IPS-NIHi11 (cell line): ENCODE measurements around the gene TOMM7.
"Not testable (repeated sequence)": the region's sequence is repeated elsewhere in the genome, so short reads cannot be mapped to it uniquely, and the experiment has no call there.

Experiments
- DNase-seq: peaks from one replicate; pipeline ENCODE4 v3.0.0; 2012; ENCODE audit warnings: mixed read lengths, low spot score

The TOMM7 gene

GRCh38 chr7:22821702-22822485 lies 755 bp downstream of the TOMM7 start:
- no peak for DNase-seq

DNA sequence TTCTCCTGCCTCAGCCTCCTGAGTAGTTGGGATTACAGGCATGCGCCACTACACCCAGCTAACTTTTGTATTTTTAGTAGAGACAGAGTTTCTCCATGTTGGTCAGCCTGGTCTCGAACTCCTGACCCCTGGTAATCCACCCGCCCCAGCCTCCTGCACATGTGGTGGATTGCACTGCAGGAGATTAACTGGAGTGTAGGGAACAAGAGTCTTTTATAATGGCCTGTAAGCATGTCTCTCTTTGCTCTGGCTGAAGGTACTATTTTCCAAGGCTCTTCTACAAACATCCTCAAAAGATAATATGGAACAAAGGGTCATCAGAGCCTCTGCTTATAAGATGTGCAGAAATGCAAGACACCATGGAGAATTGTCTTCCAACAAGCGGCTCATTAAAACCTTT lies 3.2 kb downstream of the TOMM7 start:
- DNase-seq: no peak

- DNase-seq: no peak
These were observed 8.1 kb downstream of the TOMM7 start for GRCh38 chr7:22814261-22815208.

DNA sequence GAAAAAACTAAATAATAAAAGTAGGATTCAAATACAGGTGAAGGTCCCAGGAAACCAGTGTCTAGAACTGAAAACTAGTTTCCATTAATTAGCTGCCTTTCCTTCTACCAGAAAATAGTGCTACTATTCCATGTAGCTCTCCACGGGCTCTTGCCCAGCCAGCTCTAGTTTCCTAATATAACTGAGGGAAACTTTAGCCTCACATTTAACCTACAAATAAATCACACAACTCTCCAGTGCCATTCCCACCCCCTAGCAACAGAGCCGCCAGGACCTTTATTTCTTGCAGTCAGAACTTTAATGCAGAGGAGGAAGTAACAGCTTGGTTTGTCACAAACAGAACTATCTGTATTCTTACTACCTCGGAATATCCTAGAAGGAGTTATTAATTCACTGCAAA lies 10.3 kb downstream of the TOMM7 start:
- no peak for DNase-seq

DNA sequence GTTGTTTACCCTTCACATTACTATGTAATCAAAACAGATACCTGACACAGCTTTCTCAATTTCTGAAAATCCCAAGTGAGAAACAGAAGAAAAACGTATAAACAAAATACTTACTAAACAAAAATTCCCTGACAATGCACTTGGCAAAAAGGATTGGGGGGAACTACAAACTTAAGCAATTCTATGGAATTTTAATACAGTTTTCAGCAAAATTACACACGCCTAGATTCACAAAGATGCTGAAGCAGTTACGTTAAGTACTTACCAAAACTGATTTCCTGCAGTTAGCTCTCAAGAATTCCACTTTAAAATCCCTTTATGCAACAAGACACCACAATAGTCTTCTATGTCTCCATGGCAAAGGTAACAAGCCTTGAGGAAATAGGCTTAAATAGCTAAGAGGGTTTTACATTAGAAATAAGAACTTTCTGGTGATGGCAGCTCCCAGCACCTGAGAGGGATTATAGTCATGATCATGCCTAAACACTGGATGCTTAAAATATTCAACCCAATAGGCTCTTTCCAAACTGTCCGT lies 10.8 kb downstream of the TOMM7 start:
- no peak for DNase-seq

DNA sequence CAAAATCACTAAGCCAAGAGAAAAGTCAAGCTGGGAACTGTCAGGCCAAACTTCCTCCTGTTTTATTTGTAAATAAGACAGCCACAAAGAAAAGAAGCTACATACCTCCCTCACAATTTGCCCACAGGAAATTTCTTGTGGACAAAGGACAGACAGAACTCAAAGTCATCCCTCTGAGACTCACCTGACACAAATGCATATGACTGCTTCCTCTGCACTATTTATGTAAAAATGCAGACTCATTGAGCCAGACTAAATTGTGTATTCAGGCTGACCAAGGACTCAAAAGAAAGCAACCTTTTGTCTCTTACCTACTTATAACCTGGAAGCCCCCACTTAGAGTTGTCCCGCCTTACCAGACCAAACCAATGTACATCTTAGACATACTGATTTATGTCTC lies 11.8 kb downstream of the TOMM7 start:
- no peak for DNase-seq

DNA sequence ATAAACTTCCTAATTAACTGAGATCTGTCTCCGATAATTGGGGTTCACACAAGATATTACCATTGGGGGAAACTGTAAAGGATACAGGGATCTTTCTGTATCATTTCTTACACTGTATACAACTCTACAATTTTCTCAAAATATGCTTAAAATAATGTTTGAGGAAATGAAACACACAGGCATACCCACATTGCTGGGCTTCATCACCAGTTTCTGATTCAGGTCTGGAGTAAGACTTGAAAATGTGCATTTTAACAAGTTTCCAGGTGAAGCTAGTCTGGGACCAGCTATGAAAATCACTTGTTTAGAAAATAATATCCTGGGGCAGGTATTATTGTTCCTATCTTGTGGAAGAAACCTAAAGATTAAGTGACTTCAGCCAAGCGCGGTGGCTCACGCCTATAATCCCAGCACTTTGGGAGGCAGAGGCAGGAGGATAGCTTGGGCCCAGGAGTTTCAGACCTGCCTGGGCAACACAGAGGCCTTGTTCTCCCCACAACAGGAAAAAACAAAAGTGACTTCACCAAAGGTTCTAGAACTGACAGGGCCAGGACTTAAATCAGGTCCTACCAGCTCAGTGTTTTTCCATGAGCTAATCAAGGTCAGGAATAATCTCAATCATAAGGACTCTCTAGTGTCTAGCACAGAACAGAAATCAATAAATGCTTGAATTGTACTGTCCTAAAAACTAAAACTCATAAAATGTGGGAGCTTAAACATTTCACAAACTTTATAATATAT lies 12.6 kb downstream of the TOMM7 start:
- no peak for DNase-seq

DNA sequence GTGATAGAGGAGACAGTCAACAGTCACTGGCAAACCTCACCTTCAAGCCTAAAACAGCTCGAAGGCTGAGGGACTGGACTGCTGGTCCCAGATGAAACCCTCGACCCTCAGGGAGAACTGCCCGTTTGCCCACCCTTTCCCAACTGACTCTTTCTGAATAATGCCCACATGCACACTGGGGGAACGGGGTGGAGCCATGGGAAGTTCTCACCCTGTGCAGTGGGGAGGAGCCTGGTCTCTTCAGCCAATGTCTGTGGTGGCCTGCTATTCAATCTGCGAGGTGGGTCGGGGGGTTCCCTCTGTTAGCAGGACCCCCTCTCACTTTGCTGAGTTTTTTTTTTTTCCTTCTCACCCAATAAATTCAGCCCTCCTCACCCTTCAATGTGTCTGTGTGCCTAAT lies 14.5 kb downstream of the TOMM7 start:
- DNase-seq: no peak

GRCh38 chr7:22806752-22807151 lies 15.9 kb downstream of the TOMM7 start:
- no peak for DNase-seq

- no peak for DNase-seq
These were observed 17.4 kb downstream of the TOMM7 start for GRCh38 chr7:22805227-22805626.

DNA sequence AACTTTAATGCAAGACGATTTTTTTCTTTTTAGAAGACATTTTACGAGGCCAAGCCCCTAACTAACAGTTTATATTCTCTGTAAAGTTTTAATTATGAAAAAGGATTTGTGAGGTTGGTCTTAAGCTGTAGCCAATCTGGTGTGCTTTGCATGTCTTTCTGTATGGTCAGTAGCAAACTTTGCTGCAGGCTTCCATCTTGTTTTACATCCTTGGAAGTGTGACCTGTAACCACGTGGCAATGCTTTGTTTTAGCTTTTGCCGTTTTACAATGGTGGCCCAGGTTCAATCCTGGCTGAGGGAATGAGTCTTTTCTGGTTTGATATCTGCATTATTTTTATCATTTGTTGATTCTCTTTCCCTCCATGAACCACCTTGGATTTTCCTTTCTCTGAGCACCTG lies 19.8 kb downstream of the TOMM7 start:
- not testable (repeated sequence) for DNase-seq

DNA sequence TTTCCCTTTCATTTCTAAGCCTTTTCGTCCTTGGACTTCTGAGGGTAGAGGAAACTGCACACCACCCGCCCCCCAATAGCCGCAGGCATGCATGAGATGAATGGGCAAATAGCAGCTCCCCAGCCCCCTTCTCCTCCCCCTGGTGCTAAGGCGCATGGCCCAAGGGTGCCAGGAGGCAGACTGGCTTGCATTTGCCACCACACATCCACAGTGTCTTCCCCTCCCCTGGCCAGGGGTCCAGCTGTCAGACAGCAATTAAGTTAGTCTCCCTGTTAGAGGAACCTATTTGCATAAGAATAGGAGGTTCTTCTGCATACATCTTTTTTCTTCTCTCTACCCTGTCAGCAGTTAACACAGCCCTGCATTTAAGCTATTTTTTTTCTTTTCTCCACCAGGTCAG lies 20.2 kb downstream of the TOMM7 start:
- peak; percentile 27 for DNase-seq

- no peak for DNase-seq
These were observed 20.7 kb downstream of the TOMM7 start for GRCh38 chr7:22801912-22802311.

- DNase-seq: no peak
These were observed 23.0 kb downstream of the TOMM7 start for GRCh38 chr7:22799633-22800032.

DNA sequence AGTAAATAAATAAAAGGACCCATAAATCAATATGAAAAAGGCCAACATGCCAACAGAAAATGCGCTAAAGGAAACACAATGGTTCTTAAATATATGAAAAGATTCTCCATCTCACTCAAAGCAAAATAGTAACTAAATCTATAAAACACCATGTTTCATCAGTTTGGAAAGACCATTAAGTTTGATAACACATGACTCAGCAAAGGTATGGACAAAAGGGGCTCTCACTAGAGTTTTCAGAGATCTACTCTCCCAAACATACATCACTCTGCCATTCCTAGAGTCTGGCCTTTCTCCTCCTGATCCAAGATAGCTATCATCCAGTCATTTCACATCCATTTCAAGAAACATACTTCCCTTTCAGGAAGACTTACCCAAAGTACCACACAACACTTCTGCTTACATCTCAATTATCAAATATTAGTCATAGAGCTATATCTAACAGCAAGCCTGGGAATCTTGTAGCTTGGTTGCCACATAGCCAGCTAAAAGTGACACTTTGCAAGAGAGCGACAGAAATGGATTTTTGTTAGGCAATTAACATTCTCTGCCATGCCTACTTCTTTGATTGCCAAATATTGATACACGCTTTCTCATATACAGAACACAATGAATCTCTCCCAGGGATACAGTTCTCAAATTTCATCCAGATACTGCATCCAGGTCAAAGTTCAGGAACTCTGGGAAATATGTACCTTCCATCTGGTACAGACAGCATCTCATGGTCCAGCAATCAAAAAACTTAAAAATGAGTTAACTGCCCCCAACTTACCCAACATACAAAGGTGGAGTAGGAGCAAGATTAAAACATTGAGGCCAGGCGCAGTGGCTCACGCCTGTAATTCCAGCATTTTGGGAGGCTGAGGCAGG lies 28.8 kb downstream of the TOMM7 start:
- no peak for DNase-seq

DNA sequence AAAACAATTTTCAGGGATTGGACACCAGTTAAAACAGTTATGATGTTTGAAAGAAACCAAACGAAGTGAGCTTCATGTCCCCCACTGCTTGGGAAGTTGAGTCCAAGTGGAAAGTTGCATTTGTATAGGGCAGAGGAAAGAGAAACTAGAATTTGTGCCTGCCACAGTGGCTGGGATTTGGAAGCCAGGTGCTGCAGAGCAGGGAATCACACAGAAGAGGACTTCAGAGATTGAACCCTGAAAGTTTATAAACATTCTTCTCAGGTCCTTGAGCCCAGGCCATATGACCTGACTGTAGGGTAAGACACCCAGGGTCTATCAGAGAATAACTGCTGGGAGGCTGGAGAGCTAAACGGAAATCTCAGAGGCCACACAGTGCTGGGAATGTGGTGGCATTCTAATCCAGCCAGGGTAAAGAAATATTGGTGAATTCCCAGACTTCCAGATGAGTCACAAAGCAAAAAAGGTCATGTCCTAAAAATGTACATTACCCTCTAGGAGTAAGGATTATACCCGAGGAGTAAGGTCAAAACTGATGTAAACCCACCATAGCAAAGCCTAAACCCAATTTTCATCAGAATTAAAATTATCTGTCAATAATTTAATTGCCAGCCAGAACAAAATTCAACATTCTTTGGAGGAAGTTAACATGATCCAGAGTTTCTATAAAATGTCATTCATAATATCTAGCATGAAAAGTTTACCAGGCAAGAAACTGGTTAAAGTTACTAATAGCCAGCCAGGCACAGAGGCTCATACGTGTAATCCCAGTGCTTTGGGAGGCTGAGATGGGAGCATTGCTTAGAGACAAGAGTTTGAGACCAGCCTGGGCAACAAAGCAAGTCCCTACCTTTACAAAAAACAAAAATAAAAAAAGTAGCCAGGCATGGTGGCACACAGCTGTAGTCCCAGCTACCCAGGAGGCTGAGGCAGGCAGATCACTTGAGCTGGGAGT lies 31.2 kb downstream of the TOMM7 start:
- DNase-seq: no peak

DNA sequence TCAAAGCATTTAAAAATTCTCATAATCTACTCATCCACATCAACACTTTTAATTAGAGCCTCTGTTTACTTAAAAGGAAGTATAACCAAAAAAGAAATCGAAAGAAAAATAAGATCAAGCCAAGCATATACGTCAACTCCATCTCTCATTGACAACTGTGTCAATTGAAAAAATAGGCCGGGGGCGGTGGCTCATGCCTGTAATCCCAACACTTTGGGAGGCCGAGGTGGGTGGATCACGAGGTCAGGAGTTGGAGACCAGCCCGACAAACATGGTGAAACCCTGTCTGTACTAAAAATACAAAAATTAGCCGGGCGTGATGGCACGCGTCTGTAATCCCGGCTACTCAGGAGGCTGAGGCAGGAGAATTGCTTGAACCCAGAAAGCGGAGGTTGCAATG lies 32.0 kb downstream of the TOMM7 start:
- DNase-seq: not testable (repeated sequence)

DNA sequence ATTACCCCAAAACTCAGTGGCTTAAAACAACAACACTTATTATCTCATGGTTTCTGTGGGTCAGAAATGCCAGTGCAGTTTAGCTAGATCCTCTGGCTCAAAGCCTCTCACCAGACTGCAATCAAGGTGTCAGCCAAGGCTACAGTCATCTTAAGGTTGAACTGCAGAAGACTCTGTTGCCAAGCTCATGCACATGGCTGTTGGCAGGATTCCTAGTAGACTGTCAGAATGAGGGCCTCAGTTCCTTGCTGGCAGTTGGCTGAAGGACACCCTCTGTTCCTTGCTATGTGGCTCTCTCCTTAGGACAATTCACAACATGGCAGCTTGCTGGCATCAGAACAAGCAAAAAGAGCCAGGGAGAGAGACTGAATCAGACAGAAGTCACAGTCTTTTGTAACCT lies 34.7 kb downstream of the TOMM7 start:
- no peak for DNase-seq

DNA sequence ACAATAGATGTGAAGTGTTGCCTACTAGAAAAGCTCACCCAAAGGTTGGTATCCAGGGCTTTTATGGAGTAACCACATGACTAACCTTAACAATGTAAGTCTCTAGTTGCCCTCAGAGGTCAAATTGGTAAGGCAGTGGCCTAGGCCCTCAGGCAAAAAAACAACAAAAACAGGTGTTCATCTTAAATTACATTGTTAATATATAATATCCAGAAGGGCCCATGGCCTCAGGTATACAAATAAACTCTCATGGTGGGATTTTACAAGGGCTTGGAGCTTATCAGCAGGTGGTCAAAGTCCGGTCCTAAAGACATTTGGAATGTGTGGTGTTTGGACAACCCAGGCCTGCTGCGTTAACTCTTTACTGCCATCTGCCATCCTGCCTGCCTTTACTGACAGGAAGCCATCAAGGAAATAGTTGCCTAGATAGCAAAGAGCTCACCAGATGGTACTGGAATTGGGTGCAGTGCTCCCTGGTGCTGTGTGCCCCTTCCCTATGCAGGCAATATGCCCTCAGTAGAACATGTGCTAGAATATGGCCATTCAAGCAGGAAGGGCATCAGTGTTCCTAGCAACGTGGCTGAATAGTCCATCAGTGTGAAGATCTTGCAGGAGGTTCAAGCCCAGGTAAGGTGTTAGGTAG lies 36.2 kb downstream of the TOMM7 start:
- DNase-seq: no peak

DNA sequence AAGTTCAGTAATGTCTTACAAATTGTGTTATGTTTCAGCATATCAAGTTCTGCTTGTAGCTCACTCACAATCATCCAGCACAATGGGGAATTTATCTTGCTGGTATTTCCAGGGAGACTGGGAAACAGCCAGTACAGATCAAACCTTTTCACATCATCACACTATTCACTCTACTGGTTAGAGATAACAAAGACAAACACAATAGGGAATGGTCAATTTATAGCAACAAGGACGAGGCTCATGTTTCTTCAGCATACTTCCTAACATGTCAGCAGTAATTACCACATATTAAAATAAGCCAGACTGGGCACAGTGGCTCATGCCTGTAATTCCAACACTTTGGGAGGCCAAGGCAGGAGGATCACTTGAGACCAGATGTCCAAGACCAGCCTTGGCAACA lies 38.3 kb downstream of the TOMM7 start:
- no peak for DNase-seq
